H1 (cell line): ENCODE measurements around the gene TKFC. TPM values are rescaled to one million over a fixed set of nuclear protein-coding genes. Genes with fewer than 3 reads are reported as not detected.

Experiments
- CBX5 ChIP-seq: fragments of 300-800, 300-1000 bp; sonication (generic); IDR thresholded peaks from 2 replicates; pipeline ENCODE4 v1.7.1; 2016; ENCODE audit warnings: antibody characterized with exemption, low read length, low read depth
- CEBPB ChIP-seq: IDR thresholded peaks from 2 replicates; pipeline ENCODE4 v1.6.1; 2012; ENCODE audit warnings: low read depth, low read length
- CHD7 ChIP-seq: fragments of 300-600 bp; sonication (generic); IDR thresholded peaks from 2 replicates; pipeline ENCODE4 v1.7.1; 2012; ENCODE audit warnings: low read length, moderate library complexity, mild to moderate bottlenecking, inconsistent platforms; ENCODE audit not compliant: insufficient replicate concordance
- CTBP2 ChIP-seq: IDR thresholded peaks from 2 replicates; pipeline ENCODE4 v1.7.0; 2011; ENCODE audit warnings: borderline replicate concordance, mild to moderate bottlenecking, moderate library complexity, mixed read lengths, low read length; ENCODE audit not compliant: insufficient read depth, insufficient read length
- EZH2 ChIP-seq: fragments of 200-600 bp; sonication (generic); IDR thresholded peaks from 2 replicates; pipeline ENCODE4 v1.7.1; 2012; ENCODE audit warnings: low read depth, mild to moderate bottlenecking, moderate library complexity, low read length, inconsistent platforms; ENCODE audit not compliant: severe bottlenecking
- KDM1A ChIP-seq: fragments of 200-600, 300-600 bp; sonication (generic); IDR thresholded peaks from 2 replicates; pipeline ENCODE4 v1.7.1; 2016; ENCODE audit warnings: mild to moderate bottlenecking, low read length, borderline replicate concordance
- MAFK ChIP-seq: IDR thresholded peaks from 2 replicates; pipeline ENCODE4 v1.6.1; 2012; ENCODE audit warnings: low read depth, mild to moderate bottlenecking, improper control_type of control experiment, low read length
- NANOG ChIP-seq: IDR thresholded peaks from 2 replicates; pipeline ENCODE4 v1.6.1; 2011; ENCODE audit warnings: low read length, low read depth, mild to moderate bottlenecking, inconsistent platforms; ENCODE audit not compliant: insufficient read depth, poor library complexity, severe bottlenecking
- NRF1 ChIP-seq: IDR thresholded peaks from 2 replicates; pipeline ENCODE4 v1.6.1; 2011; ENCODE audit warnings: mild to moderate bottlenecking, low read depth, low read length, improper control_type of control experiment
- RBBP5 ChIP-seq: IDR thresholded peaks from 2 replicates; pipeline ENCODE4 v1.7.1; 2012; ENCODE audit warnings: low read depth, mild to moderate bottlenecking, inconsistent platforms, low read length, moderate library complexity, borderline replicate concordance
- SIRT6 ChIP-seq: IDR thresholded peaks from one replicate; pipeline ENCODE4 v1.7.1; 2012; ENCODE audit warnings: low read length, inconsistent platforms
- SP2 ChIP-seq: IDR thresholded peaks from 2 replicates; pipeline ENCODE4 v1.6.1; 2012; ENCODE audit warnings: mild to moderate bottlenecking, low read length, inconsistent platforms
- TAF1 ChIP-seq: IDR thresholded peaks from 2 replicates; pipeline ENCODE4 v1.6.1; 2011; ENCODE audit warnings: mild to moderate bottlenecking, low read depth, low read length
- polyA plus RNA-seq, 7 experiments: library from polyadenylated mRNA; depleted of rRNA in 3 of 7; stranded (reverse) in 5 of 7; unstranded in 2 of 7; fragments of >200 nt in 5 of 7; fragments of 200-250 nt in 2 of 7; gene quantifications; 1 replicate in 5 of 7; 2 replicates in 1 of 7; 4 replicates in 1 of 7; pipeline versions ENCODE4 v1.2.1 to v1.2.3, GENCODE V29; 2011 to 2013; ENCODE audit warnings: missing spikeins in 2 of 7, mixed read lengths in 2 of 7
- total RNA-seq: library from RNA; stranded (reverse); fragmentation: NEBNext Ultra II Directional; extraction: Animal tissue kit (Norgen Biotek cat#: 25700); gene quantifications from 2 replicates; pipeline ENCODE4 v1.2.1, GENCODE V29; 2021

Gene TKFC
- total and polyA plus RNA-seq, 2 of the 8 experiments (the other 6 are each of a cell fraction or from before 2014, with no cell fraction given) = 53.5 to 55.0 TPM

DNA sequence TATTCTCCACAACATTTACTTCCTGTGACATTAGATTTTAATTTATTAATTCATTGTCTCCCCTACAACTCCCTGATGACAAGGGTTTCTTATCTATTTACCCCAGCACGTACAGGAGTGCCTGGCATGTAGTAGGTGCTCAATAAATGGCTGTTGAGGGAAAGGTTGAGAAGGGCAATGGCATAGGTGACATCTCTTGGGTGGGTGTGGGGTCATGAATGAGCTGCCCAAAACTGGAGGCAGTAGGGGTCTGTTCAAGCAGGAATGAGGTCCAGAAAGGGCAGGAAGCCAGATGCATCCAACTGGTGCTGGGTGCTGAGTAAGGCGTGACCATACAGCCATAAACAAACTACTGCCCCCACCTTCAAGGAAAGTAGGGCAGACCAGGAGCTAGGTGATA, 40.7 kb upstream of the TKFC start (continued):
- TF ChIP-seq CHD7 = no peak
- no peak for TF ChIP-seq NANOG
- TF ChIP-seq NRF1 = no peak
- no peak for TF ChIP-seq RBBP5
- TF ChIP-seq CEBPB = no peak
- no peak for TF ChIP-seq SP2
- no peak for TF ChIP-seq TAF1
- no peak for TF ChIP-seq CBX5
- TF ChIP-seq SIRT6 = no peak
- TF ChIP-seq EZH2 = no peak
- TF ChIP-seq KDM1A = no peak
- TF ChIP-seq CTBP2 = no peak
- TF ChIP-seq MAFK = no peak
